ENCODE results near the gene GPM6B.

The GPM6B gene

DNA sequence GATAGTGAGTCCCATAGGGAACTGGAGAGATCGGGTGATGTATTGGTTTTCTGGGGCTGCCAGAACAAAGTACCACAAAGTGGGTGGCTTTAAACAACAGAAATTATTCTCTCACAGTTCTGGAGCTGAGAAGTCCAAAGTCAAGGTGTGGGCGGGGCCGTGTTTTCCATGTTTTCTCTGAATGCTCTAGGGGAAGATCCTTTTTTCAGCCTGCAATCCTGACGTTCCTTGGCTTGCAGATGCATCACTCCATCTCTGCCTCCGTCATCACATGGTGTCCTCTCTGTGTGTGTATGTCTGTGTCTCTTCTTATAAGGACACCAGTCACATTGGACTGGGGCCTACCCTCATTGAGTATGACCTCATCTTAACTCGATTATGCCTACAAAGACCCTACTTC lies 7.9 kb upstream of the GPM6B start:
- no peak for DNase-seq

DNA sequence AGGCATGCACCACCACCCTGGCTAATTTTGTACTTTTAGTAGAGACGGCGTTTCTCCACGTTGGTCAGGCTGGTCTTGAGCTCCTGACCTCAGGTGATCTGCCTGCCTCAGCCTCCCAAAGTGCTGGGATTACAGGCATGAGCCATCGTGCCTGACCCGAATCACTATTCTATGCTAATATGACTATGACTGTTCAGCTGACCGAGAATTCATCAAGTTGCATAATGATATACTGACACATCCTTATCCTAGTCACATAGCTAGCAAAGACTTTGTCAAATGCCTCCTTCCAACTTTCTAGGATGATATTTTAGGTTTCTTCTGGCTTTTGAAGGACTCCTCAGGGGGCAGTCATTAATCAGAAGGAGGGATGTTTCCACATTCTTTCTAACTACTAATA lies 4.8 kb upstream of the GPM6B start:
- no peak for DNase-seq

DNA sequence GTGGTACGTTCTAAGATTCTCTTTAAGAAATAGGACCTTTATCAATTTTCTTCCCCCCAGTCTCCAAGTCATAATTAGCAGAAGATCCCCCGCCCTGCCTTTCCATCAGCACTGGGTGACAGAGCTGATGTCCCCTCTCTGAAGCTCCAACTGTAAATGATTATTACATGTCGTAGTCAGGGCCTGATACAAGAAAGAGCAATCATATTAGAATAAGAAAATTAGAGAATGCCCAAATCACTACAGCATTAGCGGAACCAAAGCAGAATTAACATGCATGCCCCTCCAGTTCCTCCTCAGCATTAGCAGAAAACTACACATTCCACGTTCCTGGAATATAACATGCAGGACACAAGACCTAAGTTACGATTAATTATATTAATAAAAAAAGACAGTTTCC lies 717 bp downstream of the GPM6B start:
- DNase-seq, result no peak

DNA sequence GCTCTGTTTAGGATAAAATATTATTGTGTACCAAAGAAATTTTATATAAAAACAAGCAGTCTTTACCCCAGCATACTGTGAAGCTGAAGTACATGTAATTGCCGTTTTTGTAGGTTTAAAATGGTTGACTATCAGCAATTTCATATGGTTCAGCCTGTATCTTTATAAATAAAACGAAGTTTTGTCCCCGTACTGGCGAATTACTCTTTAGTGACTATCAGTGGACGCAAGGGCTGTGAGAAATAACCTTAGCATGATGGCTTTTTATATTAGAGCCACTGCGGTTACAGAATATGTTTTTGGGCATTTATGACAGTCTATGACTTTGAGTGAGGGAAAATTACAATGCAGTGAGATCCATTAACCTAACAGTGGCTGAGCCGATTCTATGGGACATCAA lies 1.2 kb downstream of the GPM6B start:
- DNase-seq, result no peak

DNA sequence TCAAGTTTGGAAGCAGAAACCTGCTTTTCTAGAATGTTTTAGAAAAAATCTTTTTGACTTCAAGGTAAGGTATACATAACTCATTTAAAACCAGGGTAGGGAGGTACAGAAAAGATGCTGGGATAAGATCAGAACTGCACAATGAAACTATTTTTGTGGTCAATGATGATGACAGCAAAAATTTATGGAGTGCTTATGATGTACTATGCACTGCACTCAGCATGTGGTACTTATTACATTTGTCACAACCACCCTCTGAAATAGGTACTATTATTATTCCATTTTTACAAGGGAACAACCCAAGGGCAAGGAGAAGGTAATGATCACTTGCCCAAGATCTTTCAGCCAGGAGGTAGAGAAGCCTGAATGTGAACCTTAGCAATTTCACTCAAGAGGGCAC lies 8.0 kb downstream of the GPM6B start:
- DNase-seq, result no peak

DNA sequence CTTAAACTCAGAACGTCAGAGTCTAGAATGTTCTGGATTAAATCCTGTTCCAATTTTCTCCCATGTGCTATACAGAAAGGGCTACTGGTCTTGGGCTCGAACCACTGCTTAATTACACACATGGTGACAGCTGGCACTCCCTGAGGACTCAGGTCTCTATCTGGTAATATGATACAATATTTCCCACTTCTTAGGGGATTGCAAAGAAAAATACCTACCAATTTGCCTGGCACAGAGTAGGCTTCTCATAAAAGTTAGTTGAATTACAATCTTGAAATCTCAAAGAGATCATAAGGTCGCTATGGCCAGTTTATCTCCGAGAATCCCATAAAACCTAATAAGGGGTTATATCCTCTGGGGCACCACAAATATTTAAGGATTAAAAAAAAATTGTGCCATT lies 8.6 kb downstream of the GPM6B start:
- DNase-seq, result no peak

DNA sequence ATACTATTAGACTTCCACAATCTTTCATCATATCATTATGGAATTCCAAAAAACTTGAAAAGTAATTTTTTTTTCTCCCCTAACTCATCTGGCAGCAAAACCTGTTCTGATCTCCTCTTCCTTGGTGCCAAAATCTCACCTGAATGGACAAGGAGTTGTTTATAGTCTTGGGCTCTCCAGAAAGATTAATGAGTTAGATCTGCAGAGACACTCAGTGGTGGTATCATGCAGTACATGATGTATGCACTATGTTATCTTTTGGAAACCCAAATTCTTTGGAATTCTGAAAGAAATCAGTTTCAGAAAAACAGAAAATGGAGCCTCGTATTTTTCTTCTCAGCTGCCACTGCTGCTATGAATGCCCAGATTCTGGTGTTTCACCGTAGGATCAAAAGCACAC lies 11.7 kb downstream of the GPM6B start:
- no peak for DNase-seq

DNA sequence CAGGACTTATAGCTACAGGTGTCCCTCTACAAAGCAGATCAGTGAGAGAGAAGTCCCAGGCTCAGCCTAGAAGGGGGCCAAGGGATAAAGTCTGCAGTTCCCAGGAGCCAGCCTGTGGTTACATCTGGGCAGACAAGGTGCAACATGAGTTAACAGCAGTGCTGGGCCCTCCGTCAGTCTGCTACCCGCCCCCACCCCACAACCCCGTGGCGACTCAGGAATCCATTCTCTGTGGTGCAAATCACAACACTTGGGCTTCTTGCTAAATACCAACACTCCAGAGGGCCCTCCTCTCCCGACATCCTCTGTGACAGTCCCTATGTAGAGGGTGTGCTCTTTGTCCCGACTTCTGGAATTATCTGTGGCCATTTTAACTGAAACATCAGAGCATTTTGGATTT lies 13.8 kb downstream of the GPM6B start:
- no peak for DNase-seq

DNA sequence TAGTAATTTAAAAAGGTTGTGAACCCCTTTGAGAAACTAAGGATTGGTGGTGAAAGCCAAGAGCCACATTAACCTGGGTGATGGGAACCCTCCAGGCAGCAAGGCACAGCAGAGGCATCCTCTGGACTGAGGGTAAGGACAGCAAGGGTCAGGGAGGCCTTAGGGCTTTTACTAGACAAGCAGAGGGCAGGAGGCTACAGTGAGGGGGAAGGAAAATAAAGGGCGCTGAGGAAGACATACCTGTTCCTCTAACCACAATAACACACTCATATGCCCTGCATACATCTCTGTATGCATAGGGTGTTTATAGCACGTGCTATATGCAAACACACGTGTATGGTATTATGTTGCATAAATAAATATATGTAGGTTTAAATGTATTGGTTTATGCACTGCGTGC lies 18.7 kb downstream of the GPM6B start:
- no peak for DNase-seq

DNA sequence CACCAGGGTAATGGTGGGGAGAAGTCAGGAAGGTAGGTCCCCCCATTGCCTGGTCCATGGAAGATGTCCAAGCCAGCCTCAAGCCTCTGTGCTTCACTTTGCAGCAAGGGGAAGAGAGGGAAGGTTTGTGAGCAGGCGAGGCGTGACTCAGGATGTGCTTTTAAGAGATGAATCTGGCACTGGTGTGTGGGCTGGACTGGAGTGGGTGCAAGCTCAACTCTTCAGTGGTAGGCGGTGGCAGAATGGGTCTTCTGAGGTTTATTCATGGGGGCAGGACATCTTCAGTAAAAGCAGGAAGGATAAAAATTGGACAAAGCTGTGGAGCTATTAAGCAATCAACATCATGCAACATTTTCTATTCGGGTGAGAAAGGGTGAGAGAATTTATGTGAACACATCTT lies 19.4 kb downstream of the GPM6B start:
- DNase-seq, result no peak

DNA sequence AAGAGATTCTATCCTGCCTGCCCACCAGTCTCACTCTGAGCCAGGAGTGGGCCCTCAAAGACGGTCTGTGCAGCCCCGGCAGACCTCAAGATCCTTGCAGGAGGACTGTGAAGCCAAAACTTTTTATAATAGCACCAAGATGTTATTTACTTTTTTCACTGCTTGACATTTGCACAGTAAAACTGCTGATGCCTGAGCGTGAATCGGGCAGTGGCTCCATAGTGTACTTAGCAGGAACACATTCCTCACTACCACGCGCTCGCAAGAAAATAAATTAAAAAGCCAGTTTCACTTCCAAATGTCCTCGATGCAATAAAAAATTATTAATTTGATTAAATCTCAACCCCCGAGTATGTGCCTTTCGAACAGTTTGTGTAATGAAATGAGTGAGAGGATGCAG lies 22.5 kb downstream of the GPM6B start:
- DNase-seq, result no peak

DNA sequence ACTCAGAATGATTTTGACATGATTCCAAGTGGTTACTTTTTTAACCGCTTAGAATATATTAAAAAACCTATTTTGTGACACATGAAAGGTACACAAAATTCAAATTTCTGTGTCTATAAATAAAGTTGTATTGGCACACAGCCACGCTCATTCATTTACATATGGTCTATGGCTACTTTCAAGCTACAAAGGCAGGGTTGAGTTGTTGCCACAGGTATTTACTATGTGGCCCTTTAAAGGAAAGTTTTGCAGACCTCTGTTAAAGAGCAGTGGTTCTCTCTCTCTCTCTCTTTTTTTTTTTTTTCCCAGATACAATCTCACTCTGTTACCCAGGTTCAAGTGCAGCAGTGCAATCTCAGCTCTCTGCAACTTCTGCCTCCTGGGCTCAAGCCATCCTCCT lies 23.0 kb downstream of the GPM6B start:
- no peak for DNase-seq

DNA sequence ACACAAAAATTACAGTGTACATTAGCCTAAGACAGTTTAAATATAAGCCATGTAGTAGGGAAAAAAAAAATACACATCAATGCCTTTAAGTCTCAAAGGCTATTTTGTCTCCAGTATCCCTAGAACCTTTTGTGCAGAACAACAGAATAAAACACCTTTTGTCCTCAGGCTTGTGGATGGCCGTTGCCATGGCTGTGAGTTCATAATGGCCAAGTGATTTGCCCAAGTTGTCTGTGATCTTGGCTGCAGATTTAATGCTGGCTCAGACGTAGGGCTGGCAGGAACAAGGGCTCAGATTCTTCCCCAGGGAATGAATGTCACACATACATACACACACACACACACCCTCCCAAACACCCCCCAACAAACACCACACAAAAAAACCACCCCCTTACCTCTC lies 25.3 kb downstream of the GPM6B start:
- DNase-seq, result no peak

DNA sequence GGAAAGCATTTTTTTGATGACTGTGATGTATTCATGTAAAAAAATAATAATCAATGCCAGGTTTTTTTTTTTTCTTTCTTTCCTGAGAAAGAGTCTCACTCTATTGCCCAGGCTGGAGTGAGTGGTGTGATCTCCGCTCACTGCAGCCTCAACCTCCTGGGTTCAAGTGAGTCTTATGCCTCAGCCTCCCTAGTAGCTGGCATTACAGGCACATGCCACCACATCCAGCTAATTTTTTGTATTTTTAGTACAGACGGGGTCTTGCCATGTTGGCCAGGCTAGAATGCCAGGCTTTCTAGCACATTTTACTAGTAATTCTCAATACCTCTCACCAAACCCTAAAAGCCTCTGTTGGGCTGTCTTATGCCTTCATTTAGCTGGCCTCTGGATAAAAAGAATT lies 25.7 kb downstream of the GPM6B start:
- DNase-seq, result no peak

DNA sequence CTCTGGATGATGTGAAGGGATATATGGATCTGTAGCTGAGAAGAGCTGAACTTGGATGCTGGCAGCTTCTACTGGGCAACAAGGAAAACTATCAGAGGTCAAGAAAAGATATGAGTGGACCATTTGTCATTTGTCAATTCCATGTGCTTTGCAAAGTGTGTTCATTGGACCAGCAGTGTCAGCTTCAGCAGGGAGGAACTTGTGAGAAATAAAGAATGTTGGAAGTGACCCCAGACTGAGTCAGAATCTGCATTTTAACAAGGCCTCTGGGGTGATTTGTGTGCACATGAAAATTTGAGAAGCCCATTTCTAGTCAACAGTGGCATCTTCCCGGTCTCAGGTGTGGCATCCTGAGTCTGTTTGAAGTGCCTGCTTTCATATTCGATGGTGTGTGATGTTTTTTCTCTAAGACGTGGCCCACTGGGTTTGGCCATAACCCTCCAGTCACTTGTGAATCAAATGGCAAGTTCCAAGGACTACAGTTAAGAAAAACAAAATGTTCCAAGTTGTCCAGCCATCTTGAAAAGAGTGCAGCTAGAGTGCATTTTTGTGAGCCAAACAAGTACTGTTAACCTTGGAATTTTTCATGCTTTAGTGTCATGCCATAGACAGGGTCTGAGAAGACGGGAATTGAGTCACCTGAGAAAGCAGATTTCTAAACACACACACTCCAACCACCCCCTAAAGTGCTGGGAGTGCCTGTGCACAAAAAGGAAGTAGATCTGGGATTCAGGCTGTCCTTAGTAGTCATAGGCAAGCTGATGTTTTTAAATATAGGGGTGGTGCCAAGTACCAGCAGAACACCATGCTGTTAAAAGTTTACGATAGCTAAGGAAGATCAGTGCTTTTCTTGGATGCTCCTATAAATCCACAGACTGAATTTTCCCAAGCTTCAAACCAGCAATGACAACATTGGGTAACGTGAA lies 26.4 kb downstream of the GPM6B start:
- no peak for DNase-seq

DNA sequence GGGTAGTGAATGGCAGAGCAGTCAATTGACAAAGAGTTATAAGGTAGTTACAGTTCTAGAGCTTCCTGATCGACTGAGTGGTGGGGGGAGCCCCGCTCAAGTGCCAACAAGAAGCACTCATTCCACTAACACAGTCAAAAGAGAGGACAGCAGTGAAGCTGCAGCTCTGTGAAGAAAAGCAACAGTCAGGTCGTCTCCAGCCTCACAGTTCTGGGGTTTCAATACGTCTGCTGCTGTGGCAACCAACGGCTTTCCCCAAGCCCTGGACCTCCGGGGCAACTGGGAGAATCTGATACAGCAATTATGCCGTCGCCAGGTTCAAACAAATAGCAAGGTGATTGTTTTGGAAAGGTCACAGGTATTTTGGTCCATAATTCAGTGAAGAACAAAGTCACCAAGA lies 30.8 kb downstream of the GPM6B start:
- DNase-seq, result no peak

DNA sequence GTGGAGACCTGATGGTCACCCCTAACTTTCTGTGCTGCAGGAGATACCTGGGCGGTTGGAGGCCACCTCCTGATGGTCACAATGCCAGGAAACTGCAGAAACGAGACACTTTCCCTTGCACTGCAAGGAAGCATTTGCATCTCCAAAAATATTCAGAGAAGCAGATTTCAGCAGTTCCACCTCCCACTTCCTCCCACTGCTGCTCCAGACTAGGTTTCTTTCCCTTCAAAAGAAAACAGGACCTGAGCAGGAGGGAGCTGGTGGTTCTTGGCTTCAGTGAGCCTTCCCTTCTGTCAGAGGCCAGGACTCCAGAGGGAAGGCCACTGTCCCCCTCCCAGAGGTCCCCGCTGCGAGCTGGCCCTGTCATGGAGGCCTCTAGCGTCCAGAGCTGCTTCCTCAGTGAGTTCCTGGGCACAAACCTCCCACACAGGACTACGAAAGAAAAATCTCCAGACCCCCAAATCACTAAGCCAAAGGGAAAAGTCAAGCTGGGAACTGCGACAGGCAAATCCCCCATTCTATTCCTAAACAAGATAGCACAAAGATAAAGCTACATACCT lies 35.9 kb downstream of the GPM6B start:
- no peak for DNase-seq

DNA sequence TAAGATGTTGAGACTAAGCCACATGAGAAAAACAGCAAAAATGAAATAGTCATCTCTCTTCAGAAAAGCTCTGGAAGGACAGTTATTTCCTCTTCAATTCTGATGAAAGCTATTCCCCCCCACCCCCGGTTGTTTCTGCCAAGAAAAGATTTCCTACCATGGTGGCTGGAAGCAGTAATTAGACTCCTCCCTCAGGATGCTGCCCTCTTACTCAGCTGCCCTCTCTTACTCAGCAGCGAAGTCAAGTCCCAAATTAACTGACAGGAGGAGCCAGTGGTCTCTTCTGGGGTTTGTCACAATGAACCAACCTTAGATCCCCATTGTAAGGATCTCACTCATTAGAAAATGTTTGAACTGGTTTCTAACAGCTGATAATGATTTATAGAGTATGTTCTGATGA lies 38.0 kb downstream of the GPM6B start:
- DNase-seq, result no peak

DNA sequence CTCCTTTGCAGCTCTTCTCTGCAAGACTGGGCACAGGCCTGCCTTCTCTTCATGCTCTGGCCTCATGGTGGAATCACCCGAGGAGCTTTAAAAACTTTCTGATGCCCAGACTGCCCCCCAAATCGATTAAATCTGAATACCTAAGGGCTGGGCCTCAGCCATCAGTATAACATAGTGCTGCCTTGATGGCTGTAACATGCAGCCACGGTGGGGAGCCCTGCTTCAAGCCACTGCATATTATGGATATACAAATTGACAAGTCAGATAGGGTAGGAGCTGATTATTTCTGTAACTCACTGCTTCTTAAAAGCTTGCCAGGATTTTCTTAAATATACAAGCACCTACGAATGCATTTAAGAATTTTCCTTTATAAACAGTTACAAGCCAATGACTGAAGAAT lies 40.5 kb downstream of the GPM6B start:
- DNase-seq, result no peak

DNA sequence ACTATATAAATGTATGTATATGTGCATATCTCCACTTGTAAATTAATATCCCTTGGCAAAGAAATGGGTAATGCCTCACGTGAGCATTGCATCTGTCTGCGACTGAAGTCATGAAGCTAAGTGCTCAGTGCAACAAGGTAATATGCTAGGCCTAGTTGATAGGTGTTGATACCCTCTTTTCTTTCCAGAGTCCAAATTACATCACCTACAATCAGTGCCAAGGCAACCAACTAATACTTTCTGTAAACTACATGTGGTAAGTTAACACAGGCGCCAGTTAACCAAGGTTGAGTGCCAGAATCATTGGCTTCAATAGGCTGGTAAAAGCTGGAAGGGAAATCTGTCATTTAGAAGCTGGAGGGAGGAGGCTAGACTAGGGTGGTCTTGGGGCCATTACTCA lies 41.1 kb downstream of the GPM6B start:
- no peak for DNase-seq

DNA sequence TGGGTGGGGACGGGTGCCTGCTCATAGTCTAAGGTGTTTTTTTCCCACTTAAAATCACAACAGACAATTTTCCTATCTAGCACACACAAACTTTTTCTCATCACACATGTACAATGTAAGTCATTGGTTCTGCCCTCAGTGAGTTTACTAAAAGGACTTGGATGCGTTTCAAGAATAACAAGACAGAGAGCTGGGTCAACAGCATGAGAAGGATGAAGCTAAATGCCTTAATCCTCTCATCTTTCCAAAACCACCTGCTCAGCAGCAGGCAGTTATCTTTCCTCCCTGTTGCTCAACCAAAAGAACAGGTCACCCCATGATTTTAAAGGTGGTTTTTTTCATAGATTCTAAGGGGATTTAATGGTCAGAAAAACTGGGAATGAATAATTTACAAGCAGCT lies 42.2 kb downstream of the GPM6B start:
- no peak for DNase-seq

DNA sequence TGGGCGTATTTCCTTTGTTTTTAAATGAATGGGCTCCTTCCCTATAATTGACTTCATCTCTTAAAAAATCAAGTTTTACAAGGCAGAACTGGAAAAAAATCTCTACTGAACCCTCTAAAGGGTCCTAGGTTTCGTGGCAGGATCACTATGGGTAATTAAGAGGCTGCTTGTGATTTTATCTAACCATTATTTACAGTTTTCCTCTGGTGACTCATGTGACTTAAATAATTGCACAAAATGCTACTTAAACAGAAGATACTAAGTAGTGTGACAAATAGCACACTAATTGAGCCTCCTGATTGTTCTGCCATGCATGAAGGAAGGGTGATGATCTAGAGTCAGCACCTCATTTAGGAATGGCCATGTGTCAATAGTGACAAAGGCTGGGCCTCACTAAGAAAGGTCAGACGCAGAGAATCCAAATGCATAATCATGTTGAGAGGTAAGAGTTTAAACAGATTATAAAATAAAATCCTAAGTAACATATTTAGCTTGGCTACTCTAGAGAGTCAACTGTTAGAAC lies 46.8 kb downstream of the GPM6B start:
- DNase-seq, result no peak

DNA sequence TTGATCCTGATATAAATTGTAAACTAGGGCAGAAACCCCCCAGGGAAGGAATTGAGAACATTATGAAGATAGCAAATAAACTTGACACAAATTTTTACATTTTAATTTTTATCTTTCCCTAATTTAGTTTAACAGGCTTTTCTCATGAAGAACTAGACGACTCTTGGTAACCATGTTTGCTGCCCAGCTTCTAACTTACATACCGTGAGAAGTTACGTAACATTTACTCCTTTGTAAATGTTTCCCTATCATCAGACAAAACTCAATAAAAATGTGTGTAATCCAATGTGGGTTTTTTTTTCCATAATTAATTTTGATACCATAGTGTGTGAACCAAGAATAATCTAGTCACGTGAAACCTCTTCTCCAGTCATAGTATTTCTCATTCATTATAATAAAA lies 48.0 kb downstream of the GPM6B start:
- DNase-seq, result no peak

DNA sequence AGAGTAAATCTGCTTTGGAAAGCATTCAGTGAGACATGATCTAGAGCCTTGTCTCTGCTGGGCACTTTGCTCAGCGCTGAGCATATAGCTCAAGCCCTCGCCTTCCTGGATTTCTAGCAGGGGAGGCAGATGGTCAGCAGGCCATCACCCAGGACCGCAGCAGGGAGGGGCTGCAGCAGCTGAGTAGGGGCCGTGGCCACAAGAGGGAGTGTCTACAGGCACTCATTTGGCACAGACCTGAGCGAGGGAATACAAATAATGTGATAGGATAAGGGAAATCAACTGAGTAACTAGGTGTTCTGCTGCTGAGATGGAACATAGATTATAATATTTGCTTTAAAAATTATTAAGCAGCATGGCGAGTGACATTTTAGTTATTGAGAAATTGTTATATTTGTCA lies 52.1 kb downstream of the GPM6B start:
- no peak for DNase-seq

DNA sequence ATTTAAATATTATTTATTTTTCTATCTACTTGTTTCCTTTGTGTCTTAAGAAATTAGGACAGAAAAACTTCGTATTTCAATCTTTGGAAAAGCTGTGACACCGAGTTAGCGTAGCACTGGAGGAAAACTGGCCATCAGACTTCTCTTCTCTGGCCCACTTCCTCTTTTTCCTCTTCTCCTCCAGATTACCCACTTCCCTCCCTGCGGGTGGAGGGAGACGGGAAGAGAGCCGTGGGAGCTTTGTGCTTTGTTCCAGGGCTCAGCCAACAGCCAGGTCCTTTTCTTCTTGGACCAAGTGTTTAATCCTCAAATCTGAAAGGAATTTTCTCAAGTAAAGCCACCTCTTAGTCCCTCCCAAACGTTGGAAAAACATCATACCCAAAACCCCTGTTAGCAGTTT lies 52.6 kb downstream of the GPM6B start:
- no peak for DNase-seq
